Neural cell (in vitro differentiated cells): Measurements from ENCODE around the gene LARP6.

Experiments used
- CTCF ChIP-seq: fragments of 450-650 bp; IDR thresholded peaks from 2 replicates; pipeline ENCODE4 v1.5.1; 2014; ENCODE audit warnings: antibody characterized with exemption, mild to moderate bottlenecking, moderate library complexity; ENCODE audit not compliant: poor library complexity, severe bottlenecking
- EP300 ChIP-seq: fragments of 450-650 bp; conservative IDR thresholded peaks from 2 replicates; pipeline ENCODE4 v1.6.1; 2014; ENCODE audit warnings: antibody characterized with exemption, mild to moderate bottlenecking, moderate library complexity; ENCODE audit not compliant: poor library complexity, severe bottlenecking
- EZH2 ChIP-seq: fragments of 200-600, 300-800 bp; shearing (Covaris generic), sonication (generic); IDR thresholded peaks from 2 replicates; pipeline ENCODE4 v1.6.1; 2014; ENCODE audit warnings: antibody characterized with exemption, low read length, borderline replicate concordance, mild to moderate bottlenecking; ENCODE audit not compliant: insufficient read depth, poor library complexity, severe bottlenecking
- POLR2AphosphoS5 ChIP-seq: IDR thresholded peaks from 2 replicates; pipeline ENCODE4 v1.6.1; 2012
- REST ChIP-seq: IDR thresholded peaks from 2 replicates; pipeline ENCODE4 v1.6.1; 2012; ENCODE audit warnings: borderline replicate concordance
- TAF1 ChIP-seq: IDR thresholded peaks from 2 replicates; pipeline ENCODE4 v1.6.1; 2012; ENCODE audit warnings: low read depth

GRCh38 chr15:70856177-70856883 lies 2.4 kb upstream of the LARP6 start:
- TF ChIP-seq CTCF (no peak), EZH2 (no peak), POLR2AphosphoS5 (no peak), REST (no peak), EP300 (no peak), TAF1 (no peak)
